Naive B cell (primary cell): ENCODE measurements around the gene ASTE1. TPM values are rescaled to one million over a fixed set of nuclear protein-coding genes. Genes with fewer than 3 reads are reported as not detected.

Experiments used
- ATAC-seq, 2 donors: fragments of 150-1000 bp; cut with Tn5 transposase; 2 replicates each; pipeline ENCODE4 v1.10.0; 2021; ENCODE audit warnings: low read depth in 2 of 2, mild to moderate bottlenecking in 2 of 2, moderate library complexity in 2 of 2
- DNase-seq: peaks from one replicate; pipeline ENCODE4 v3.0.0; 2022
- H3K27ac Mint-ChIP-seq, 6 donors: one replicate each; pipeline ENCODE4 v1.8.0; 2020 to 2022; ENCODE audit warnings: mild to moderate bottlenecking in 6 of 6, mixed read lengths in 6 of 6, moderate library complexity in 5 of 6, inconsistent platforms in 2 of 6
- H3K27me3 Mint-ChIP-seq, 3 donors: one replicate each; pipeline ENCODE4 v1.8.0; 2021 to 2022; ENCODE audit warnings: mixed read lengths in 3 of 3, mild to moderate bottlenecking in 1 of 3
- H3K36me3 Mint-ChIP-seq, 2 donors: one replicate each; pipeline ENCODE4 v1.8.0; 2020 to 2022; ENCODE audit warnings: mixed read lengths in 2 of 2, inconsistent platforms in 1 of 2, mild to moderate bottlenecking in 1 of 2
- H3K4me1 Mint-ChIP-seq, 3 donors: one replicate each; pipeline ENCODE4 v1.8.0; 2020 to 2022; ENCODE audit warnings: mixed read lengths in 3 of 3, inconsistent platforms in 1 of 3, mild to moderate bottlenecking in 1 of 3, moderate library complexity in 1 of 3
- H3K4me3 Mint-ChIP-seq, 8 donors: one replicate each; pipeline ENCODE4 v1.8.0; 2020 to 2022; ENCODE audit warnings: mild to moderate bottlenecking in 8 of 8, mixed read lengths in 8 of 8, moderate library complexity in 8 of 8, inconsistent platforms in 2 of 8
- H3K9me3 Mint-ChIP-seq, 7 donors: one replicate each; pipeline ENCODE4 v1.8.0; 2020 to 2022; ENCODE audit warnings: mixed read lengths in 7 of 7, mild to moderate bottlenecking in 5 of 7, inconsistent platforms in 2 of 7, moderate library complexity in 1 of 7
- polyA plus RNA-seq, 6 donors: library from polyadenylated mRNA; unstranded; fragments of 300-500 nt; fragmentation: Illumina TruSeq; gene quantifications; one replicate each; pipeline ENCODE4 v1.2.3, GENCODE V29; 2021; ENCODE audit warnings: low read depth in 6 of 6

ASTE1 gene
- polyA plus RNA-seq, 6 donors from 2014 or later: 20.0 to 52.4 (median 24.3) TPM

DNA sequence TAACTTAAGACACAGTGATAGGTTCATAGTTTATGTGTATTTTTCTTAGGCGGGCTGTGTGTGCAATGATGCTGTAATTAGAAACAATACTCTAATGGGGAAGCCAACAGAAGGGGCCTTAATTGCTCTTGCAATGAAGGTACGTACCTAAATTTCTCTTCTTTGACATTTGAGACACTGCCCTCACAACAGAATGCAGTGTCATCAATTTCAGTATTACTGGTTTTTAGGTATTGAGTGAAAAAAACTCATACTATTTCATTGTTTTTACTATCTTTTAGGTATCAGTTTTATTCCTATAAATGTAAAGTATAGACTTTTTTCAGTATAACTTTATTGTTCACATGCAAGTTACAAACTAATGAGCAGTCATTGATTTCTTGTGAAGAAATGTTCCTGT, 59.3 kb downstream of the ASTE1 start:
- Mint-ChIP-seq H3K27ac (no peak overlapping the region), H3K4me3 (no peak overlapping the region), H3K4me1 (no peaks in the 10 kb centered on the region)

DNA sequence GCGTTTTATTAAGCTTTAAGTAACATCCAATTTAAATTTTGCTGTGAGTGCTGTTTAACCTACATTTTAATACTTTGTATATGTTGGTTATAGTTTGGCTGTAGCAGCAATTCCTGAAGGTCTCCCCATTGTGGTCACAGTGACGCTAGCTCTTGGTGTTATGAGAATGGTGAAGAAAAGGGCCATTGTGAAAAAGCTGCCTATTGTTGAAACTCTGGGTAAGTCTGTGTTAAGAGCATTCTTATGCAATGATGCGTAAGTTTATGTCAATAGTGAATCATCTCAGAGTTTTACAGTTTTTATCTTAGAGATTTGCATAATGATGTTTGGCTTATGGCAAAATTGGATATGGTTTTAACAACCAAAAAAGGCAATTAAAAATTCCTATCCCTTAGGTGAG, 62.7 kb downstream of the ASTE1 start:
- Mint-ChIP-seq H3K4me1 (no peaks in the 10 kb centered on the region), H3K27me3 (no peaks in the 10 kb centered on the region), H3K9me3 (no peaks in the 10 kb centered on the region), H3K27ac (no peak overlapping the region), H3K4me3 (no peak overlapping the region), H3K36me3 (peaks cover 38 to 51% of the 10 kb centered on the region in 2 donors)
- DNase-seq (no peak), ATAC-seq (no peak)

More for the DNA sequence above, 59.3 kb downstream of the ASTE1 start:
- no peaks in the 10 kb centered on the region for H3K27me3 Mint-ChIP-seq
- peaks cover 42 to 43% of the 10 kb centered on the region in 2 donors for H3K36me3 Mint-ChIP-seq
- H3K9me3 Mint-ChIP-seq: no peaks in the 10 kb centered on the region
- DNase-seq (no peak), ATAC-seq (no peak)

Other genes starting within 250 kb of the ASTE1 start
- gene ATP2C1, start 132.7 kb downstream of the ASTE1 start, polyA plus RNA-seq: 10 to 100 TPM in 4 of 6 donors, 1 to 10 TPM in 2; 8.6 to 17.5 (median 12.7) TPM
- 1 to 10 TPM in 2 of 6 donors, under 1 TPM in 3, not detected in 1; 0.52 to 1.4 (median 0.89) TPM for gene NEK11, start 52 bp upstream of the ASTE1 start, polyA plus RNA-seq